ENCODE results near the gene RELL1.
A peak's percentile ranks its signal among the peaks of the same experiment; 100 is the strongest.
"Not testable (repeated sequence)": the region's sequence is repeated elsewhere in the genome, so short reads cannot be mapped to it uniquely, and the experiment has no call there.

Gene RELL1

DNA sequence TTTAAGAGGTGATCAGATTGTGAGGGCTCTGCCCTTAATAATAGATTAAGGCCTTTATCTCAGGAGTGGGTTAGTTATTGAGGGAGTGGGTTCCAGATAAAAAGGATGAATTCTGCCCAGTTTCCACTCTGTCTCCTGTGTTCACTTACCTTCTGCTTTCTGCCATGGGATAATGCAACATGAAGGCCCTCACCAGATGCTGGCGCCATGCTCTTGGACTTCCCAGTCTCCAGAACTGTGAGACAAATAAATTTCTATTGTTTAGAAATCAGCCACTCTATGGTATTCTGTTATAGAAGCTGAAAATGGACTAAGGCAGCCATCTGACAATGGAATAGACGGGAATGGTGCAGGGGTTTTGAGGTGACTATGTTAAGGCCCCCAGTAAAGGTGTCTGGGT, 6.9 kb upstream of the RELL1 start:
- DNase-seq (ENCODE audit: low read depth in 2 of 2) = no peak

- DNase-seq (ENCODE audit: low read depth in 2 of 2) = no peak
Observed at GRCh38 chr4:37690976-37691375, 4.8 kb upstream of the RELL1 start.

DNA sequence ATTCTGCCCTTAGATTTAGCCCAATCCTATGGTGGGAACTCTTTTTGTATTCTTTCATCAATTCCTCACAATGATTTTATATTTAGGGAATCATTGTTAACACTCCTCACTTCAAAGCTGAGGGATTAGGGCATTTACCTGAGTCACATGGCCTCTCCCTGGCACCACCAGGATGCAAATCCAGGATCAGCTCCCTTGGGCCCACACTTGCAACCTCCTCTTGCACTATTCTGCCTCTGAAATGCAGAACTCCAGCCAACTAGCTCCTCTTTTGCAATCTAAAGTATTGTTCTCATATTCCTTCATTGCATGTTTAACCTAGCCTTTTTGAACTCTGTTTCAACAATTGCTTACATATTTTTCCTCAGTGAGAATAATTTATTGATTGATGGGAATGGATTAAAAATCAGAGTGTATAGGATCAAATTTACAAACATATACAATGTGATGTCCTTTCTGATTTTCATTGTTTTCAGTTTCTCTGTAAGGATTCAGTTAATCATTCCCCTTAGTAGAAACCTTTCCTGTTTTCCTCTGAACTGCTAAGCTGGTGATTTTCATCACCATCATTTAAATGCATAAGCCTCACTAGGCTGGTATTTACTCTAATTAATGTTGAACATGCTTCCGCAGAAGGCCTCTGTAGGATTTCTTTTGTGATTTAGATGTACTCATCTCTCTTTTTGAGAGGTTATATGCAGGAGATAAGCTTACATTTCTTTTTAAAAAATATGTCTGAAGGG, 3.3 kb upstream of the RELL1 start:
- no peak for DNase-seq (ENCODE audit: low read depth in 2 of 2)

GRCh38 chr4:37687681-37688080, 1.5 kb upstream of the RELL1 start:
- DNase-seq (ENCODE audit: low read depth in 2 of 2) = no peak

- DNase-seq (ENCODE audit: low read depth in 2 of 2) = no peak
Observed at GRCh38 chr4:37687194-37687562, 1.0 kb upstream of the RELL1 start.

DNA sequence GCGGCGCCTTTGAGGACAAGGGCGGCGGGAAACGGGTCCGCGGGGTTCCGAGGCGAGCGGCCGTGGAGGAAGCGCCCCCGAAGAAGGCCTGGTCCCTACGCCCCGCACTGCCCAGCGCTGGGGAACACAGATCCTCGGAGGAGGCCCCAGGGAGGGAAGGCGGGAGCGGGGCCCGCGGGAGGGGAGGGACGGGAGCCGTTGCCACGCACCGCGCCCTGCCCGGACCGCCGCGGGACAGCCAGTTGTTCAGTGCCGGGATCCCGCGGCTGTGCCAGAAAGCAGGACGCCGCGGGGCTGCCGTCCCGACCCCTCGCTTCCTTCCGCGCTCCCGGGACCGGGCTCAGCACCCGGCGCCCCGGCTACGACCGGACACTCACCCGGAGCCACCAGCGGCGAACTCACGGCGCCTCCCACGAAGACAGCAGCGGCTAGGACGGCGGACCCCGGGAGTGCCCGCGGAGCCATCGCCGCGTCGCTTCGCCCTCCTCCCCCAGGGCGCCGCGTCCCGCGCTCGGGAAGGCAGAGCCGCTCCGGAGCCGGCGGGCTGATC, 278 bp downstream of the RELL1 start:
- peak; percentile 27 to 33 for DNase-seq (ENCODE audit: low read depth in 2 of 2)

- DNase-seq (ENCODE audit: low read depth in 2 of 2) = no peak
Observed at GRCh38 chr4:37685161-37685822, 884 bp downstream of the RELL1 start.

GRCh38 chr4:37684154-37684553, 2.0 kb downstream of the RELL1 start:
- DNase-seq (ENCODE audit: low read depth in 2 of 2) = no peak

DNA sequence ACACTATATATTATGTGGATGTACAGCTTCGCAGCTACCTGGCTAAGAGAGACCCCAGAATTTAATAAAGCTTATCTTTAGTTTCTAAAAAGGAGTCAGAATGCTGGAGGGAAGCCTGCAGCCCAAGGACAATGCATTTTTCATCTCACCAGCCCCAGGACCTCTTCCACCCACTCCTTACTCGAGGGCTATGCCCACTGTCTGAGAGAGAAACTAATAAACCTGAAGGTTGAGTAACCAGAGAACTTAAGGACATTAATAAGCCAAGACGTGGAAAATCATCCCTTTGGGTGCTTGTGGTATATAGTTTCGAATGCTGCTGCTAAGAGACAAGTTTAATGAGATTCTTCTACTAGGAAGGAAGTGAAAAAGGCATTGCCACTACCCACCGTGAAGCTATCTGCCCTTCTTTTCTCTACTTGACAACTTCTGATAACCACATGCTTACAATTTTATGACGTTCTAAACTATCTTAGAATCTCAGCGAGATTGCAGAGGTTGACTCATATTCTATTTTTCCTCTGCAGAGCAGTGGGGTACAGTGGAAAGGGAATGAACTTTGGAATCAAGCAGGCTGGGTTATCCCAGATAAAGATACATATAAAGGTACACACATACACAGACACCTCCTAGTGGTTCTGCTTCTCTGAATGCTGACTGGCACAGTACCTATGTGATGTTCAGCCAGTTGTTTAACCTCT, 3.3 kb downstream of the RELL1 start:
- DNase-seq (ENCODE audit: low read depth in 2 of 2) = no peak

DNA sequence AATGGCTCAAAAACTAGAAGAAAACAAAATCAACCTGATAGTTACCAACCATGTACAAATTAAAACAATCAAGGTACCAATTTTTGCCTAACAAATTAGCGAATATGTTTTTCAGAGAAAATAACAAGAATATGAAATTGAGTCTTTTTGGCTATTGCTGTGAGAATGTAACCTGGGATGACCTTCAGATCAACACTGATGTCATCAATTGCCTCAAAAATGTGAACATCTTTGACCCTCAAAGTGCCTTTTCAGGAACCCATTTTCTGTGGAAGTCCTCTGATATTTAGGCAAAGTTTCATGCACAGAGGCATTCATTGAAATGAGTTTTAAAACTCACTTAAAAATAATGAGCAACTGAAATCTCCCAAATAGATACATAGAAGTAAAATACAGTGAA, 6.1 kb downstream of the RELL1 start:
- DNase-seq (ENCODE audit: low read depth in 2 of 2) = no peak

- DNase-seq (ENCODE audit: low read depth in 2 of 2) = no peak
Observed at GRCh38 chr4:37679301-37679700, 6.9 kb downstream of the RELL1 start.

DNA sequence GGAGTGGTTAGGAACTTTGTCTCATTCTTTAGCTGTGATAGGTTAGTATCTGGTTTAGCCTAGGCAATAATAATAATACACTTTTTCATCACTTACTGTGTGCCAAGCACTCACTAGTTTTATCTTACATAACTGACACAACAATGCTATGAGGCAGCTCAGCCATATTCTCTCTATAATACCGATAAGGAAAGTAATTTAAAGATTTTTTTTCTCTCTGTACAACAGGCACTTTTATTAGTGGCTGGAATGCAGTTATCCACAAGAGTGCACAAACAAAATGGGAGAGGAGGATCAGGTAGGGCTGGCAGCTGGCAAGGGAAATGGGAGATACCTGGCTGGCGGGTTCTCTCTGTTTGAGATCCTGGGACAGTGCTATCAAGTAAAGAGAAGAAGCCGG, 7.6 kb downstream of the RELL1 start:
- DNase-seq (ENCODE audit: low read depth in 2 of 2) = no peak

DNA sequence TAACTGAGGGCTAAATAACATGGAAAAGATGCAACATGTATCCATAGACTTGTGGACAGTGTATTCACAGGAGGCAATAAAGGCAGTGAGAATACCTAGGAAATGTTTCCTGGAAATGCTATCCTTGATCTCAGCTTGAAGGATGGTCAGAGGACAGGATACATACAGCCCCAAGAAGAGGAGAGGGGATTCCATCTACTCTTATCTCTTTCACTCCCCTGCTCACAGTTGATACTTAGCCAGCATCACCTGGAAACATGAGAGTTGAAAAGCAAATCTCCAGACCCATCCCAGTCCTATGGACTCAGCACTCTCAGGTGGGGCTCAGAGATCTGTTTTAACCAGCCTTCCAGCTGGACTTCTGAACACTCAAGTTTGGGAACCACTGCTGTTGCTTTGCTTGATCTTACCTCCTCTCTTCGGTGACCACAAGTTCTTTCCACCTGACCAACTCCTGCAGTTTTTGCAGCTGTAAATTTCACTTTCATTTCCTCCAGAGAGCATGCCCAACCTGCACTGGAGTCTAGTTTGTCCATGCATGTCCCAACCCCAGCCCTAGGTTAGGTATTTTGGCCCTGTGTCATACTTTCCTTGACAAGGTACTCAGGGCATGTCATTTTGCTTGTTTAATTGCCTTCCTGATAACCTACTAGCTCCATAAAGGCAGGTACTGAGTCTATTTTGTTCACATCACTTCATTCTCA, 10.4 kb downstream of the RELL1 start:
- no peak for DNase-seq (ENCODE audit: low read depth in 2 of 2)

GRCh38 chr4:37674439-37674838, 11.7 kb downstream of the RELL1 start:
- no peak for DNase-seq (ENCODE audit: low read depth in 2 of 2)

GRCh38 chr4:37673538-37674192, 12.5 kb downstream of the RELL1 start:
- DNase-seq (ENCODE audit: low read depth in 2 of 2) = no peak

DNA sequence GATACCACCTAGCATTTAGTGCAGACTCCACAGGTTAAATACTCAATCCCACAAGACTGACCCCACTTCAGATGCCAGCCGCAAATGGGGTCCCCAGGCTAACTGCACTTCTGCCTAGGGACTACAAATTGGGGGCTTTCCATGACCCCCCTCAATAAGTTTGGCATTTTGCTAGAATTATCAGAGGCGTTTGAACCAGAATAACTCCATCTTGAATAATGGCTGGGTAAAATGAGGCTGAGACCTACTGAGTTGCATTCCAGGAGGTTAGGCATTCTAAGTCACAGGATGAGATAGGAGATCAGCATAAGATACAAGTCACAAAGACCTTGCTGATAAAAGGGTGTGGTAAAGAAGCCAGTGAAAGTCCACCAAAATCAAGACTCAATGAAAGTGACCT, 15.1 kb downstream of the RELL1 start:
- no peak for DNase-seq (ENCODE audit: low read depth in 2 of 2)

DNA sequence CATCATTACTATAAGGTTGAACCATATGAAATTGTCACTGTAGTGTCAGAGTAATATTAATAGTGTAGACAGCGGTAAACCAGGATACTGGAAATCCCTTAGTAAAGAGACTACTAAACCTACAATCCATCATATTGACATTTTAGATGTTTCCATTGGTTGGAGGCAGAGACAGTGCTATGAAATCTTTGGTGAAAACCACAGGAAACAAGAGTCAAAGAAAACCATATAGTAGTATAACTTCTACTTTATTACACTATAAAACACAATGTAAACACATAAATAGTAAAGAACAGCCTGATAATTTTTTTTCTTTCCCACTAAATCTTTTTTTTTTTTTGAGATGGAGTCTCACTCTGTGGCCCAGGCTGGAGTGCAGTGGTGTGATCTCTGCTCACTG, 15.9 kb downstream of the RELL1 start:
- no peak for DNase-seq (ENCODE audit: low read depth in 2 of 2)

GRCh38 chr4:37669124-37669523, 17.1 kb downstream of the RELL1 start:
- DNase-seq (ENCODE audit: low read depth in 2 of 2) = not testable (repeated sequence)

- no peak for DNase-seq (ENCODE audit: low read depth in 2 of 2)
Observed at GRCh38 chr4:37667197-37668100, 18.7 kb downstream of the RELL1 start.

- DNase-seq (ENCODE audit: low read depth in 2 of 2) = peak in 1 of 2 donors; percentile 13
Observed at GRCh38 chr4:37666625-37667071, 19.5 kb downstream of the RELL1 start.
